ENCODE results near the gene DHDH. TPM values are rescaled to one million over a fixed set of nuclear protein-coding genes. Genes with fewer than 3 reads are reported as not detected.

DHDH gene
- total RNA-seq, 1 experiment from 2014 or later: 2.0 TPM

DNA sequence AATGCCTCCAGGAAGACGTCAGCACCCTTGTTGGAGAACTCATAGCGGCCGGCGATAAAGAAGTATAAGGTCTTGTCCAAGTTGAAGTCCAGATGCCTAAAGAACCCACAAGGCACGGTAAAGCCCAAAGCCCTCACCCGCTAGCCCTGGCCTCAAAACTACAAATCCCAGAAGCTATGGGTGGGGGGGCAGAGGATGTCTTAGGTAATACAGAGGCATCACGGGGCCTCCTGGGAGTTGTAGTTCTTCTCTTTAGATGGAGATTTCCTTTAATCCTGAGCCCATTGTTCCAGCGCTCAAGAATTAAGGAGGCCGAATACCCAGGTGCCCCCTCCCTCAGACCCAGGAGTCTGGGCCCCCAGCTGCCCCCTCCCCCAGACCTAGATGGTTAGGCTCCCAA, 48.8 kb downstream of the DHDH start:
- DNase-seq: no peak
- peaks cover 33% of the 10 kb centered on the region for H3F3A ChIP-seq (ENCODE audit: insufficient read depth, low read depth)
- no peak overlapping the region for H3K4me3 ChIP-seq
- H3K27me3 ChIP-seq (ENCODE audit: insufficient read depth, low read depth): no peaks in the 10 kb centered on the region
- intact Hi-C loops (cut with micrococcal nuclease; ENCODE audit: unreplicated experiment): no loop called here
- no peak overlapping the region for H3K27ac ChIP-seq
- no TSS peak for BruUV-seq (replicated peaks)
- CTCF ChIA-PET: no interaction called here
- peaks cover 7% of the 10 kb centered on the region; the same call in 1 of the 2 replicates for H3K36me3 ChIP-seq (ENCODE audit: low read depth)
- H3K4me2 ChIP-seq: no peak overlapping the region
- no peak for TF ChIP-seq EZH2 (IDR thresholded peaks at IDR 0.05; ENCODE audit: low read depth)
- TF ChIP-seq, protein P1, sequence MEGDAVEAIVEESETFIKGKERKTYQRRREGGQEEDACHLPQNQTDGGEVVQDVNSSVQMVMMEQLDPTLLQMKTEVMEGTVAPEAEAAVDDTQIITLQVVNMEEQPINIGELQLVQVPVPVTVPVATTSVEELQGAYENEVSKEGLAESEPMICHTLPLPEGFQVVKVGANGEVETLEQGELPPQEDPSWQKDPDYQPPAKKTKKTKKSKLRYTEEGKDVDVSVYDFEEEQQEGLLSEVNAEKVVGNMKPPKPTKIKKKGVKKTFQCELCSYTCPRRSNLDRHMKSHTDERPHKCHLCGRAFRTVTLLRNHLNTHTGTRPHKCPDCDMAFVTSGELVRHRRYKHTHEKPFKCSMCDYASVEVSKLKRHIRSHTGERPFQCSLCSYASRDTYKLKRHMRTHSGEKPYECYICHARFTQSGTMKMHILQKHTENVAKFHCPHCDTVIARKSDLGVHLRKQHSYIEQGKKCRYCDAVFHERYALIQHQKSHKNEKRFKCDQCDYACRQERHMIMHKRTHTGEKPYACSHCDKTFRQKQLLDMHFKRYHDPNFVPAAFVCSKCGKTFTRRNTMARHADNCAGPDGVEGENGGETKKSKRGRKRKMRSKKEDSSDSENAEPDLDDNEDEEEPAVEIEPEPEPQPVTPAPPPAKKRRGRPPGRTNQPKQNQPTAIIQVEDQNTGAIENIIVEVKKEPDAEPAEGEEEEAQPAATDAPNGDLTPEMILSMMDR (conservative IDR thresholded peaks at IDR 0.05): no peak
- no peak overlapping the region for H2AFZ ChIP-seq
- H4K20me1 ChIP-seq (ENCODE audit: insufficient read depth): no peaks in the 10 kb centered on the region; the same call in 1 of the 2 replicates
- no peaks in the 10 kb centered on the region for H3K4me1 ChIP-seq (replicated peaks; ENCODE audit: insufficient read depth)
- POLR2A ChIA-PET (ENCODE audit: unreplicated experiment): no interaction called here
- no peaks in the 10 kb centered on the region for H3K79me2 ChIP-seq (ENCODE audit: low read depth)
- no peaks in the 10 kb centered on the region for H3K9me2 ChIP-seq (ENCODE audit: insufficient read depth)
- H3K9me3 ChIP-seq (ENCODE audit: insufficient read depth, low read depth): no peaks in the 10 kb centered on the region

GRCh38 chr19:48985711-48986110, 52.2 kb downstream of the DHDH start:
- intact Hi-C loops (cut with micrococcal nuclease; ENCODE audit: unreplicated experiment): no loop called here
- Histone ChIP-seq H3K27ac (no peak overlapping the region), H3F3A (ENCODE audit: insufficient read depth, low read depth) (peaks cover 12% of the 10 kb centered on the region), H3K4me2 (no peak overlapping the region), H3K4me1 (replicated peaks; ENCODE audit: insufficient read depth) (no peaks in the 10 kb centered on the region), H3K36me3 (ENCODE audit: low read depth) (peaks cover 7% of the 10 kb centered on the region; the same call in 1 of the 2 replicates), H3K79me2 (ENCODE audit: low read depth) (peaks cover 7% of the 10 kb centered on the region), H3K27me3 (ENCODE audit: insufficient read depth, low read depth) (no peaks in the 10 kb centered on the region), H3K9me3 (ENCODE audit: insufficient read depth, low read depth) (no peaks in the 10 kb centered on the region), H3K4me3 (no peak overlapping the region), H3K9me2 (ENCODE audit: insufficient read depth) (no peaks in the 10 kb centered on the region), H4K20me1 (ENCODE audit: insufficient read depth) (no peaks in the 10 kb centered on the region; the same call in 1 of the 2 replicates), H2AFZ (no peak overlapping the region)
- BruUV-seq (replicated peaks): no TSS peak
- TF ChIP-seq, protein P1 (conservative IDR thresholded peaks at IDR 0.05): no peak
- no peak for TF ChIP-seq EZH2 (IDR thresholded peaks at IDR 0.05; ENCODE audit: low read depth)
- CTCF ChIA-PET: interaction anchor here (0.6 kb wide), 2 partner anchors 44 to 120 kb away, joined by 3 to 8 read pairs; no protein-coding TSS in a partner anchor
- no peak for DNase-seq
- POLR2A ChIA-PET (ENCODE audit: unreplicated experiment): no interaction called here

DNA sequence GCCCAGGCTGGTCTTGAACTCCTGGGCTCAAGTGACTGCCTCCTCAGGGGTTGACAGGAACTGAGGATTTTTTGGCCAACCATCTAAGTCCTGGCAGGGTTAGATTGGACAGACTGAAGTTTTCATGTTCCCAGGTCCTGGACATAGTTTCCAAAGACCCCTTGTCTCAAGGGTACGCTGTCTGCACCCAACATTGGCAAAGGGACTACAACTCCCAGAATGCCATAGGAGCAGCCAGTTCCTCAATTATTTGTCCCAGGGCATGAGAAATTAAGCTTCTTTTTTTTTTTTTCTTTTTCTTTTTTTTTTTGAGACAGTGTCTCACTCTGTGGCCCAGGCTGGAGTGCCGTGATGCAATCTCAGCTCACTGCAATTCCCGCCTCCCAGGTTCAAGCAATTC, 52.7 kb downstream of the DHDH start:
- CTCF ChIA-PET: interaction anchor here (0.6 kb wide), 3 partner anchors 44 to 296 kb away, joined by 3 to 5 read pairs (median 4); no protein-coding TSS in a partner anchor
- H3K4me3 ChIP-seq: no peak overlapping the region

More for the DNA sequence above, 52.7 kb downstream of the DHDH start:
- Histone ChIP-seq H3K4me2 (no peak overlapping the region), H3K4me1 (replicated peaks; ENCODE audit: insufficient read depth) (no peaks in the 10 kb centered on the region), H3K27me3 (ENCODE audit: insufficient read depth, low read depth) (no peaks in the 10 kb centered on the region), H4K20me1 (ENCODE audit: insufficient read depth) (no peaks in the 10 kb centered on the region; the same call in 1 of the 2 replicates), H3K36me3 (ENCODE audit: low read depth) (peaks cover 7% of the 10 kb centered on the region; the same call in 1 of the 2 replicates), H3K79me2 (ENCODE audit: low read depth) (peaks cover 12% of the 10 kb centered on the region), H2AFZ (no peak overlapping the region), H3K9me2 (ENCODE audit: insufficient read depth) (no peaks in the 10 kb centered on the region), H3K27ac (no peak overlapping the region), H3K9me3 (ENCODE audit: insufficient read depth, low read depth) (no peaks in the 10 kb centered on the region), H3F3A (ENCODE audit: insufficient read depth, low read depth) (peaks cover 9% of the 10 kb centered on the region)
- DNase-seq: no peak
- POLR2A ChIA-PET (ENCODE audit: unreplicated experiment): no interaction called here
- TF ChIP-seq EZH2 (IDR thresholded peaks at IDR 0.05; ENCODE audit: low read depth): no peak
- TF ChIP-seq, protein P1 (conservative IDR thresholded peaks at IDR 0.05): no peak
- BruUV-seq (replicated peaks): no TSS peak
- intact Hi-C loops (cut with micrococcal nuclease; ENCODE audit: unreplicated experiment): no loop called here
